ENCODE data around the gene BACH2. TPM values are rescaled to one million over a fixed set of nuclear protein-coding genes. Genes with fewer than 3 reads are reported as not detected.
"Not testable (repeated sequence)": the region's sequence is repeated elsewhere in the genome, so short reads cannot be mapped to it uniquely, and the experiment has no call there.

The BACH2 gene
- total and polyA plus RNA-seq, 2 experiments from 2014 or later: 1.6 to 5.7 TPM

DNA sequence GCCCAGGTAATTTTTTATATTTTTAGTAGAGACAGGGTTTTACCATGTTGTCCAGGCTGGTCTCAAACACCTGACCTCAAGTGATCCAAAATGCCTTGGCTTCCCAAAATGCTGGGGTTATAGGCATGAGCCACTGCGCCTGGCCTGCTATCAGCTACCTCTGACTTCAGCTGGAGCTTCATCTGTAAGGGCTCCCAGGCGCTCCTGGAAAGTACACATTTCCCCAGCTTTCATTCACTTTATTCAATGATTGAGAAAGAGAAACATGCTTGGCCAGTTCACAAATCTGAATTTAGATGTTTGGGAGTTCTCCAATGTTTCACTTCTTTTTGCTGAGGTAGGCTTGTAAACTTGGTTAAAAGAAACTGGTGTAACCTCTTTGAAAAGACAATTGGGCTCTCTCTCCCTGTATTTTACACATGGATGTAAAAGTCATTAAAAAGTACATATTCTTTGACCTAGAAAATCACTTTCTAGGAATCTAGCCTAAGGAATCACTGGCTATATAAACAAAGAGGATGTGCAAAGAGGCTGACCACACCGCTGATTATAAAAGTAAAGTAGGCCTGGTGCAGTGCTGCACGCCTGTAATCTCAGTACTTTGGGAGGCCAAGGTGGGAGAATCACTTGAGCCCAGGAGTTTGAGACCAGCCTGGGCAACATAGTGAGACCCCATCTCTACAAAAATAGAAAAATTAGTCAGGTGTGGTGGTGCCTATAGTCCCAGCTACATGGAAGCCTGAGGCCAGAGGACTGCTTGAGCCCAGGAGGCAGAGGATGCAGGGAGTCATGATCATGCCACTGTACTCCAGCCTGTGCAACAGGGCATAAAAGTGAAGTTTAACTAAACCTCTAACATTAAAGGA, 128.9 kb downstream of the BACH2 start (continued):
- no peak for TF ChIP-seq JUNB (IDR thresholded peaks at IDR 0.05; ENCODE audit: unreplicated experiment)
- TF ChIP-seq, protein P1, sequence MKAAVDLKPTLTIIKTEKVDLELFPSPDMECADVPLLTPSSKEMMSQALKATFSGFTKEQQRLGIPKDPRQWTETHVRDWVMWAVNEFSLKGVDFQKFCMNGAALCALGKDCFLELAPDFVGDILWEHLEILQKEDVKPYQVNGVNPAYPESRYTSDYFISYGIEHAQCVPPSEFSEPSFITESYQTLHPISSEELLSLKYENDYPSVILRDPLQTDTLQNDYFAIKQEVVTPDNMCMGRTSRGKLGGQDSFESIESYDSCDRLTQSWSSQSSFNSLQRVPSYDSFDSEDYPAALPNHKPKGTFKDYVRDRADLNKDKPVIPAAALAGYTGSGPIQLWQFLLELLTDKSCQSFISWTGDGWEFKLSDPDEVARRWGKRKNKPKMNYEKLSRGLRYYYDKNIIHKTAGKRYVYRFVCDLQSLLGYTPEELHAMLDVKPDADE (IDR thresholded peaks at IDR 0.05): no peak

DNA sequence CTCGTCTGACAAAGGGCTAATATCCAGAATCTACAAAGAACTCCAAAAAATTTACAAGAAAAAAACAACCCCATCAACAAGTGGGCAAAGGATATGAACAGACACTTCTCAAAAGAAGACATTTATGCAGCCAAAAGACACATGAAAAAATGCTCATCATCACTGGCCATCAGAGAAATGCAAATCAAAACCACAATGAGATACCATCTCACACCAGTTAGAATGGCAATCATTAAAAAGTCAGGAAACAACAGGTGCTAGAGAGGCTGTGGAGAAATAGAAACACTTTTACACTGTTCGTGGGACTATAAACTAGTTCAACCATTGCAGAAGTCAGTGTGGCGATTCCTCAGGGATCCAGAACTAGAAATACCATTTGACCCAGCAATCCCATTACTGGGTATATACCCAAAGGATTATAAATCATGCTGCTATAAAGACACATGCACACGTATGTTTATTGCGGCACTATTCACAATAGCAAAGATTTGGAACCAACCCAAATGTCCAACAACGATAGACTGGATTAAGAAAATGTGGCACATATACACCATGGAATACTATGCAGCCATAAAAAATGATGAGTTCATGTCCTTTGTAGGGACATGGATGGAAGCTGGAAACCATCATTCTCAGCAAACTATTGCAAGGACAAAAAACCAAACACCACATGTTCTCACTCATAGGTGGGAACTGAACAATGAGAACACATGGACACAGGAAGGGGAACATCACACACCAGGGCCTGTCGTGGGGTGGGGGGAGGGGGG, 130.3 kb downstream of the BACH2 start:
- H2AFZ ChIP-seq; H3K4me3 ChIP-seq; H3K9me3 Mint-ChIP-seq; H3K4me2 ChIP-seq; ATAC-seq; H3K36me3 ChIP-seq (ENCODE audit: insufficient read depth); H3K9me2 ChIP-seq (ENCODE audit: insufficient read depth); H3K36me3 Mint-ChIP-seq (ENCODE audit: low read depth); H3K4me3 Mint-ChIP-seq; H3K4me1 ChIP-seq (ENCODE audit: insufficient read depth); DNase-seq (ENCODE audit: low spot score); H3F3A ChIP-seq (replicated peaks; ENCODE audit: low read depth); H3K27me3 ChIP-seq (ENCODE audit: insufficient read depth); H3K4me1 Mint-ChIP-seq; H3K79me2 ChIP-seq (replicated peaks; ENCODE audit: insufficient read depth); H3K27ac Mint-ChIP-seq; H3K27ac ChIP-seq (ENCODE audit: low read depth); H3K27me3 Mint-ChIP-seq (ENCODE audit: insufficient read depth, low read depth, poor library complexity); H4K20me1 ChIP-seq (replicated peaks; ENCODE audit: insufficient read depth): not testable (repeated sequence)

DNA sequence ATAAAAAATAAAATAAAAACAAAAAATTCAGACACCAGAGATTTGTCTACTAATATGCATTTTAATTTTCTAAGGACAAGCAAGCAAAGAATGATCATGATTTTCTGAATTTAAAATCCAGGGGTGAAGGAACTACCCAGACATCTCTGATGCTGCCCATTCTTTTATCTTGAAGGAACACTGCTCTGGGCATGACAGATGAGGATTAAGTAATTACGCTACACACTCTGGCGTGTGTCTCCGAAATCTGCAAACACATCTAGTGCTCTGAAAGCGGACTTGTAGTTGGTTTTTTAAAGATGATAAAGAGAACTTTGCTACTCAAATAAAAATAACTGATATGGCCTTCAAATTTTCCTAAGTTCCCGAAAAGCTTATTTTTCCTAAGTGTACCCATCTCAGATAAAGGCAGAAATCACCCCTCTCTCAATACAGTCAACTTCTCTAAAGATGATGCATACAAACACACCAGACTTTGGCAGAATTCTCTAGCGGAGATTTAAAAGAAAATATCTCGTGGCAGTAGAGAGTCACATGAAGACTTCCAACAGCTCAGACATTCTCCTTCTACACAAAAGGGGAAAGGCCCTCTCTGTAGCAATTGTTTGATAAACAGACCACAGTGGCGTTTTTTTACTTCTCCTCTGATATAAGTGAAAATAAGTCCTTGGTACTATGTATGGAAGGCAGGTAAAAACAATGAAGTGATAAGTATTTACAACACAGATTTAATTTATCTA, 133.8 kb downstream of the BACH2 start:
- Histone ChIP-seq H3K9me2 (ENCODE audit: insufficient read depth) (no peaks in the 10 kb centered on the region), H3K27me3 (ENCODE audit: insufficient read depth) (no peaks in the 10 kb centered on the region), H3K4me2 (no peak overlapping the region), H3K79me2 (replicated peaks; ENCODE audit: insufficient read depth) (no peaks in the 10 kb centered on the region), H3K36me3 (ENCODE audit: insufficient read depth) (no peaks in the 10 kb centered on the region), H2AFZ (no peak overlapping the region), H3K27ac (ENCODE audit: low read depth) (no peak overlapping the region), H3F3A (replicated peaks; ENCODE audit: low read depth) (no peaks in the 10 kb centered on the region), H4K20me1 (replicated peaks; ENCODE audit: insufficient read depth) (no peaks in the 10 kb centered on the region), H3K4me1 (ENCODE audit: insufficient read depth) (no peaks in the 10 kb centered on the region), H3K4me3 (no peak overlapping the region)
- no peak for DNase-seq (ENCODE audit: low spot score)
- no peak for TF ChIP-seq POLR2AphosphoS5 (IDR thresholded peaks at IDR 0.05; ENCODE audit: low read depth)
- TF ChIP-seq, protein P2, sequence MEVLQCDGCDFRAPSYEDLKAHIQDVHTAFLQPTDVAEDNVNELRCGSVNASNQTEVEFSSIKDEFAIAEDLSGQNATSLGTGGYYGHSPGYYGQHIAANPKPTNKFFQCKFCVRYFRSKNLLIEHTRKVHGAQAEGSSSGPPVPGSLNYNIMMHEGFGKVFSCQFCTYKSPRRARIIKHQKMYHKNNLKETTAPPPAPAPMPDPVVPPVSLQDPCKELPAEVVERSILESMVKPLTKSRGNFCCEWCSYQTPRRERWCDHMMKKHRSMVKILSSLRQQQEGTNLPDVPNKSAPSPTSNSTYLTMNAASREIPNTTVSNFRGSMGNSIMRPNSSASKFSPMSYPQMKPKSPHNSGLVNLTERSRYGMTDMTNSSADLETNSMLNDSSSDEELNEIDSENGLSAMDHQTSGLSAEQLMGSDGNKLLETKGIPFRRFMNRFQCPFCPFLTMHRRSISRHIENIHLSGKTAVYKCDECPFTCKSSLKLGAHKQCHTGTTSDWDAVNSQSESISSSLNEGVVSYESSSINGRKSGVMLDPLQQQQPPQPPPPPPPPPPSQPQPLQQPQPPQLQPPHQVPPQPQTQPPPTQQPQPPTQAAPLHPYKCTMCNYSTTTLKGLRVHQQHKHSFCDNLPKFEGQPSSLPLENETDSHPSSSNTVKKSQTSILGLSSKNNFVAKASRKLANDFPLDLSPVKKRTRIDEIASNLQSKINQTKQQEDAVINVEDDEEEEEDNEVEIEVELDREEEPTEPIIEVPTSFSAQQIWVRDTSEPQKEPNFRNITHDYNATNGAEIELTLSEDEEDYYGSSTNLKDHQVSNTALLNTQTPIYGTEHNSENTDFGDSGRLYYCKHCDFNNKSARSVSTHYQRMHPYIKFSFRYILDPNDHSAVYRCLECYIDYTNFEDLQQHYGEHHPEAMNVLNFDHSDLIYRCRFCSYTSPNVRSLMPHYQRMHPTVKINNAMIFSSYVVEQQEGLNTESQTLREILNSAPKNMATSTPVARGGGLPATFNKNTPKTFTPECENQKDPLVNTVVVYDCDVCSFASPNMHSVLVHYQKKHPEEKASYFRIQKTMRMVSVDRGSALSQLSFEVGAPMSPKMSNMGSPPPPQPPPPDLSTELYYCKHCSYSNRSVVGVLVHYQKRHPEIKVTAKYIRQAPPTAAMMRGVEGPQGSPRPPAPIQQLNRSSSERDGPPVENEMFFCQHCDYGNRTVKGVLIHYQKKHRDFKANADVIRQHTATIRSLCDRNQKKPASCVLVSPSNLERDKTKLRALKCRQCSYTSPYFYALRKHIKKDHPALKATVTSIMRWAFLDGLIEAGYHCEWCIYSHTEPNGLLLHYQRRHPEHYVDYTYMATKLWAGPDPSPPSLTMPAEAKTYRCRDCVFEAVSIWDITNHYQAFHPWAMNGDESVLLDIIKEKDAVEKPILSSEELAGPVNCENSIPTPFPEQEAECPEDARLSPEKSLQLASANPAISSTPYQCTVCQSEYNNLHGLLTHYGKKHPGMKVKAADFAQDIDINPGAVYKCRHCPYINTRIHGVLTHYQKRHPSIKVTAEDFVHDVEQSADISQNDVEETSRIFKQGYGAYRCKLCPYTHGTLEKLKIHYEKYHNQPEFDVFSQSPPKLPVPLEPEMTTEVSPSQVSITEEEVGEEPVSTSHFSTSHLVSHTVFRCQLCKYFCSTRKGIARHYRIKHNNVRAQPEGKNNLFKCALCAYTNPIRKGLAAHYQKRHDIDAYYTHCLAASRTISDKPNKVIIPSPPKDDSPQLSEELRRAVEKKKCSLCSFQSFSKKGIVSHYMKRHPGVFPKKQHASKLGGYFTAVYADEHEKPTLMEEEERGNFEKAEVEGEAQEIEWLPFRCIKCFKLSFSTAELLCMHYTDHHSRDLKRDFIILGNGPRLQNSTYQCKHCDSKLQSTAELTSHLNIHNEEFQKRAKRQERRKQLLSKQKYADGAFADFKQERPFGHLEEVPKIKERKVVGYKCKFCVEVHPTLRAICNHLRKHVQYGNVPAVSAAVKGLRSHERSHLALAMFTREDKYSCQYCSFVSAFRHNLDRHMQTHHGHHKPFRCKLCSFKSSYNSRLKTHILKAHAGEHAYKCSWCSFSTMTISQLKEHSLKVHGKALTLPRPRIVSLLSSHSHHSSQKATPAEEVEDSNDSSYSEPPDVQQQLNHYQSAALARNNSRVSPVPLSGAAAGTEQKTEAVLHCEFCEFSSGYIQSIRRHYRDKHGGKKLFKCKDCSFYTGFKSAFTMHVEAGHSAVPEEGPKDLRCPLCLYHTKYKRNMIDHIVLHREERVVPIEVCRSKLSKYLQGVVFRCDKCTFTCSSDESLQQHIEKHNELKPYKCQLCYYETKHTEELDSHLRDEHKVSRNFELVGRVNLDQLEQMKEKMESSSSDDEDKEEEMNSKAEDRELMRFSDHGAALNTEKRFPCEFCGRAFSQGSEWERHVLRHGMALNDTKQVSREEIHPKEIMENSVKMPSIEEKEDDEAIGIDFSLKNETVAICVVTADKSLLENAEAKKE (CRISPR knock-in tag; IDR thresholded peaks at IDR 0.05): no peak
- TF ChIP-seq ZNF114 (CRISPR knock-in tag; IDR thresholded peaks at IDR 0.05): no peak
- no peaks in the 10 kb centered on the region for H3K27me3 Mint-ChIP-seq (ENCODE audit: insufficient read depth, low read depth, poor library complexity)
- H3K9me3 Mint-ChIP-seq: no peaks in the 10 kb centered on the region
- ATAC-seq: no peak
- peaks cover 6% of the 10 kb centered on the region; the same call in 2 of the 3 replicates for H3K4me1 Mint-ChIP-seq
- H3K27ac Mint-ChIP-seq: peak overlapping the region; percentile 30; the same call in 1 of the 2 replicates
- no peak overlapping the region for H3K4me3 Mint-ChIP-seq
- no peaks in the 10 kb centered on the region for H3K36me3 Mint-ChIP-seq (ENCODE audit: low read depth)

Data from GM23338 (cell line).